ENCODE results near the gene PHYH.
"Not testable (repeated sequence)": the region's sequence is repeated elsewhere in the genome, so short reads cannot be mapped to it uniquely, and the experiment has no call there.

The PHYH gene

DNA sequence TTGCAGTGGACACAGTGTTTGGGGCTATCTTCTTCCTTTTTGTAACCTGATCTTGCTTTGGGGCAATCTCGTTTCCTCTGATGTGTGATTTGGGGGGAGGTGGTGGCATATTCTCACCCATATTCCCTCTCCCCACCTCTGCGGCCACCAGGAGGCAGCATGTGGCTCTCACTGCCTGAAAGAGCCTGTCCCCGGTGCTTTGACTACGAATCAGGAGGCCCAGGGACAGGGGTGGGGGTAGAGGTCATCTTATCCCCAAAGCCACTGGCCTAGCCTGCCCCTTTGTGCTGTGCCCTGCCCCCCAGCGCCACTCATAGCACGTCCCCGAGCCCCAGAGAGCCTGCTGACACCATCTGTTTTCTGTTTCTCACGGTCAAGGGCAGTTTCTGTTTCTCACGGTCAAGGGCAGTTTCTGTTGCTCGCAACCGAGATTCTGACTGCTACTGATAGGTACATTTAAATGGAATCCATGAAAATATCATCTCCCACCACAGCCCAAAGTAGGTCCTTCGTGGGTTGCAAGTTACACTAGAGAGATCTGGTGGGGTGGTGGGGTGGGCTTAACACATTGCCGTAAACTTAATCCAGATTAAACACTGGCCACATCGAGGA, 28.2 kb downstream of the PHYH start:
- DNase-seq (ENCODE audit: low spot score) = peak; percentile 17

DNA sequence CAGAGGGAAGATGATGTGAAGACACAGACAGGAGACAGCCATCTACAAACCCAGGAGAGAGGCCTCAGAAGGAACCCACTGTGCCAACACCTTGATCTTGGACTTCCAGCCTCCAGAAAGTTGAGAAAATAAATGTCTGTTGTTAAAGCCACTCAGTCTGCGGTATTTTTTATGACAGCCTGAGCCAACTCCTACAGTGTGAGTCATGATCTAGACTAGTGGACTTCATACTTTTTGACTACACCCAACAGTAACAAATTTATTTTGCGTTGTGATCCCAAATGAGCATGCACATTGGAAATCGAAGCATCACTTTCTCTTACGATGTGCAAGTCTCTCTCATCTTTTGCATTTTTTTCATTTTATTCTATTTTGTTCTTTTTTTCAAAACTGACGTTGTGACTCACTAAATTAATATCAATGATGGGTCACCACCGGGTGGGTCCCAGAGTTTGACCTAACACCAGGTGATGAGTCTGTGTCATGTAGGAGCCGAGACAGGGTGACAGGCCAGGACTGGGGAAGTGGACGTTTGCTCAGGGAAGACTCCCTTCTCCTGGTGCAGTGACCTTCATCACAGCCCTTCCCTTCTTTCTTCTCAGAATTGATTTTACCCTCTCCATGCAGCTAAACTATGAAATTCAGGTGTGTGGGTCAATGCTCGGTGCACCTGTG, 28.9 kb downstream of the PHYH start:
- DNase-seq (ENCODE audit: low spot score) = peak; percentile 71

DNA sequence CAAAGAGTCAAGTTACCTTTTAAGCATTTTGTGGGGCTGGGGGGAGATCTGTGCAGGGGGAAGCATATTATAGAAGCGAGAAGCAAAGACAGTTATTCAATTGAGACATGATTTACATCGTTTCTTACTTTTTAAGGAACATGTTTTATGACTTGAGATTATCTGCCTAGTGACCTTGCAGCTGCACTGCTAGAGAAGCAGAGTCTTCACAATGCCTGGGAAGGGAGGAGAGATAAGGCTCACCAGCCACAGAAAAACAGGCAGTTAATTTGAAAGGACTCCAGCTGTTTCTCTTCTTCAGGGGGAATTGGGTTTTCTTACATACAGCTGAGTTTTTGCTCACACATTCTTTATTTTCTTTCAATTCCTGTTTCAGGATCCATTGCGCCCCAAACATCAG, 31.0 kb downstream of the PHYH start:
- DNase-seq (ENCODE audit: low spot score) = no peak

DNA sequence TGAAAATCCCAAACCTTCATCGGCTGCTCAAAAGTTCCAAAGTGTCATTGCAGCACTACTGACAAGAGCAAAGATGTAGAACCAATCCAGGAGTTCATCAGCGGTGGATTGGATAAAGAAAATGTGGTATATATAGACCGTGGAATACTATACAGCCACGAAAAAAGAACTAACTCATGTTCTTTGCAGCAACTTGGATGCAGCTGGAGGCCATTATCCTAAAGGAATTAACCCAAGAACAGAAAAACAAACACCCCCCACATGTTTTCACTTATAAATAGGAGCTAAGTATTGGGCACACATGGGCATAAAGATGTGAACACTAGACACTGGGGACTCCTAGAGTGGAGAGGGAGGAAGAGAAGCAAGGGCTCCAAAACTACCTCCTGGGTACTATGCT, 31.6 kb downstream of the PHYH start:
- no peak for DNase-seq (ENCODE audit: low spot score)

DNA sequence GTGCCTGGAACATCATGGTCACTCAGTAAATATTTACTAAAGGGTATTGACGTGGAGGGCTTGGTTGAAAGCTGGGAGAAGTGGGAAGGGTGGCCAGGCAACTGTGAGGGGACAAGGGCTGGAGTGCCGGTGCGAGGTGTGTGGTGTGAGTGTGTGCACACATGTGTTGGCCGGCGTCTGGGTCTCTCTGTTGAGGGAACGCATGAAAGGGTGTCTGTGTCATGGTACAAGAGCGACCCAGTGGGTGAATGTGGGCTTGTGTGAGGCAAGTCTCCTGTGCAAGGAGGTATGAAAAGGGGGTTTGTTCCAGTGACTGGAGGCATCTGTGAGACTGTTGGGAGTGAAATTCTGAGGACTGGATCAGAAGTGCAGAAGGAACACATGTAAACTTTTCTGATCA, 36.3 kb downstream of the PHYH start:
- DNase-seq (ENCODE audit: low spot score) = no peak

DNA sequence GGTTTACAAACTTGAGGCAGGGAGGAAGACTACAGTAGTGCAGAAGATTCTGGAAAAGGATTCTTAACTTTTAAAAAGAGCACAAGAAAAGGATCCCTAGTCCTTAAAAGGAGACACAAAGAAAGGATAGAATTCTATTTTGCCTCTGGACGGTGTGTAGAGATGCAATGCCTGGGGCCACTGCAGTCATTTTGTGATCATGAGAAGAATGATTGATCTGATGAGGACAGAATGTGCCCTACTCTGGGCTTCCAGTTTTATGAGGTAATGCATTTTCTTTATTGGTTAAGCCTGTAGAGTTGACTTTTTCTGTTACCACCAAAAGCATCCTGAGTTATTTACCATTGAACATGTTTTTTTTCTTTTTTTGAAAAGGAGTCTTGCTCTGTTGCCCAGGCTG, 37.4 kb downstream of the PHYH start:
- DNase-seq (ENCODE audit: low spot score) = no peak

DNA sequence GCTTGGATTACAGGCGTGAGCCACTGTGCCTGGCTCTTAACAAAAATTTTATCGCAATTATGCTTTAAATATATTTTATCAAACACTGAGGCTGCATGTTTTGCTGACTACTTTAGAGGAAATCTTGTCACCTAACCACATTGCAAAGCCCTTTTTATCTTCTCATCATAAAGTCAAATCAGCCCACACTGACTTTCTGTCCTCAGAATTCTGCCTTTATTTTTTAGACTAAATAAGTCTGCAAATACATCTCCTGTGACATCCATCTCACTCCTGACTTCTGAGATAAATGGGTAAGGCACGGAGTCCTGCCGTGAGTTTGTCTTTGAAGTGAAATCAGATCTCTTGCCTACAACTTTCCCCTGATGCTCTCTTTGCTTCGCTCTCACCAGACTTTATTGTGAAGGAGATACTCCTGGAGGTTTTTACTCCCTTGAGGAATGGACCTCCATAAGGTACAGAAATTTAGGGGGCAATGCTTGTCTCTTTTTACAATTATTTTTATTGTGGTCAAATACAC, 42.2 kb downstream of the PHYH start:
- DNase-seq (ENCODE audit: low spot score) = no peak

DNA sequence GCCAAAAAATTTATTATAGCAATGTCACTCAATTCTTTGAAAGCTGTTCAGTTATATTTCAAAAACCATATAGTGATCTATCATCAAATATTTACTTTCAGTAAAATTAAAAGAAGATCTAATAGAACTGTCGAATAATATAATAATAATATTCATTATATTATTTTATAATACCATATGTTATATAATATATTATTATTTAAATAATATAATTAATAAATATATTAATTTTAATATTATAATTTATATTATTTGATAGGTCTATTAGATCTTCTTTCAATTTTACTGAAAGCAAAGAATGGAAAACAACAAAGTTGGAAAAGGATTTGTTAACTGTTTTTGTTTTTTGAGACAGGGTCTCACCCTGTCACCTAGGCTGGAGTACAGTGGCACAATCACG, 43.2 kb downstream of the PHYH start:
- DNase-seq (ENCODE audit: low spot score) = no peak

DNA sequence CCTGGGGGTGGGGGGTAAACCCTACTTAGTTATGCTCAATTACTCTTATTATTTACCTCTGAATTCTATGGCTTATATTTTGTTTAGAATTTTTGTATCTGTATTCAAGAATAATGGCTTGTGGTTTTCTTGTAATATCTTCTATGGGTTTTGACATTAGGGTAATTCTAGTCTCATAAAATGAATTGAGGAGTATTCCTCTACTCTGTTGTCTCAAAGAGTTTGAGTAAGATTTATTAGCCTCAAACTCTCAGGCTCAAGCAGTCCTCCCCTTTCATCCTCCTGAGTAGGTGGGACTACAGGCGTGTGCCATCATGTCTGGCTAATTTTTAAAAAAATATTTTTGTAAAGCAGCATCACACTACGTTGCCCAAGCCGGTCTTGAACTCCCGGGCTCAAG, 46.1 kb downstream of the PHYH start:
- DNase-seq (ENCODE audit: low spot score) = no peak

DNA sequence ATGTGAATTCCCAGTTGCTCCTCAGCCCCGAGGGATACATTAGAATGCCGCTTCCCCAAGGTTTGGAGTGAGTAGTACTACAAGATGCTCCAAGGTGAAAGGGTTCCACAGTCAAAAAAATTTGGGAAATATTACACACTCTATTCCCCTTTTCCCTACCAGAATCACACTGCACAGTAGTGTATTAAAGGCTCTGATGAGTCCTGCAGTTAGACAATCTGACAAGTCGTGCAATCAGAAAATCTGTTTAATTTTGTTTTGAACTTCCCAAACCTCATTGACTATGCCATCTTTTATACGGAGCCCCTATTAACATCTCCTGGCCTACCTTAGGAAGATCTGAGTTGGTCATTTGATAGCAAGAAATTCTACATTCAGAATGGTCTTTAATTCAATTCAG, 52.1 kb downstream of the PHYH start:
- DNase-seq (ENCODE audit: low spot score) = no peak

DNA sequence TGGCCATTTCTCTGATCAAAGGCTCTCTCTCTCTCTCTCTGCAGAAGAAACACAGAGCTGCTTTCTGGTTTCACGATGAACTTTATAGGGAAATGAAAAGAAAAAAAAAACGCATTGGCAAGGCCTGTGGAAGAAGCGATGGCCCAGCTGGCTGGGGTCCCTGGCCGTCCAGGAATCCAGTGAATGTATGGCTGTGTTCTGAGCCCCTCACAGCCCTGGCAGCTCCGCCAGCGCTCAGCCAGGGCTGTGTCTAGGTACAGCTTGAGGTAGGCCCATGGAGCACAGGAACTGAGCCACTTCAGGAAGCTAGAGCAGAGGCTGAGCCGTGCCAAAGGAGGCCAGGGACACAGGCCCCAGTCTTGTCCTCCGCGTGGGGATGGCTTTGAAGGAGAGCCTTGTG, 52.6 kb downstream of the PHYH start:
- DNase-seq (ENCODE audit: low spot score) = no peak

DNA sequence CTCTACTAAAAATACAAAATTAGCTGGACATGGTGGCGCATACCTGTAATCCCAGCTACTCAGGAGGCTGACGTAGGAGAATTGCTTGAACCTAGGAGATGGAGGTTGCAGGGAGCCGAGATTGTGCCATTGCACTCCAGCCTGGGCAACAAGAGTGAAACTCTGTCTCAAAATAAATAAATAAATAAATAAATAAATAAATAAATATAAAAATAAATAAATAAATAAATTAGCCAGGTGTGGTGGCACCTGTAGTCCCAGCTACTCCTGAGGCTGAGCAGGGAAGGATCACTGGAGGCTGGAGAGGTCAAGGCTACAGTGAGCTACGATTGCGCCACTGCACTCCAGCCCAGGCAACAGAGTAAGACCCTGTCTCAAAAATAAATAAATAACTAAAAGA, 57.6 kb downstream of the PHYH start:
- DNase-seq (ENCODE audit: low spot score) = not testable (repeated sequence)

DNA sequence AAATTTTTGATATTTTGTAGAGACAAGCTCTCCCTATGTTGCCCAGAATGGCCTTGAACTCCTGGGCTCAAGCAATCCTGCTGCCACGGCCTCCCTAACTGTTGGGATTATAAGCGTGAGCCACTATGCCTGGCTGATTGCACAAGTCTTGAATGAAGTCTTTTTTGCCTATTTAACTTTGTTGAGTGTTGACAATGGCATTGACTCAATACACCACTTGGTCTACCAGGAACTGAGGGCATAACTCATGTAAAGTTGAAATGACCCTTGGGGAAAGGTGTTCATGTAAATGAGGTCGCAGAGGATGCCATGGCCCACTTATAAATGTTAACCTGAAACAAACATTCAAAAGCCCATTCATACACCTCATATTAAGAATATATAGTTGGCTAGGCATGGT, 58.3 kb downstream of the PHYH start:
- DNase-seq (ENCODE audit: low spot score) = no peak

DNA sequence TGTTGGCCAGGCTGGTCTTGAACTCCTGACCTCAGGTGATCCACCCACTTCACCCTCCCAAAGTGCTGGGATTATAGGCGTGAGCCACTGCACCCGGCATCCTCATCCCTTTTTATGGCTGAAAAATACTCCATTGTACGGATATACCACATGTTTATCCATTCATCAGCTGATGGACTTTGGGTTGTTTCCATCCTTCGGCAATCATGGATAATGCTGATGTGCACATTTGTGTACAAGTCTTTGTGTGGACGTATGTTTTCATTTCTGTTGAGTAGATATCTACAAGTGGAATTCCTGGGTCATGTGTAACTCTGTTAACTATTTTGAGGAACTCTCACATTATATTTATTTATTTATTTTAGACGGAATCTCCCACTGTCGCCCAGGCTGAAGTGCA, 59.9 kb downstream of the PHYH start:
- no peak for DNase-seq (ENCODE audit: low spot score)

DNA sequence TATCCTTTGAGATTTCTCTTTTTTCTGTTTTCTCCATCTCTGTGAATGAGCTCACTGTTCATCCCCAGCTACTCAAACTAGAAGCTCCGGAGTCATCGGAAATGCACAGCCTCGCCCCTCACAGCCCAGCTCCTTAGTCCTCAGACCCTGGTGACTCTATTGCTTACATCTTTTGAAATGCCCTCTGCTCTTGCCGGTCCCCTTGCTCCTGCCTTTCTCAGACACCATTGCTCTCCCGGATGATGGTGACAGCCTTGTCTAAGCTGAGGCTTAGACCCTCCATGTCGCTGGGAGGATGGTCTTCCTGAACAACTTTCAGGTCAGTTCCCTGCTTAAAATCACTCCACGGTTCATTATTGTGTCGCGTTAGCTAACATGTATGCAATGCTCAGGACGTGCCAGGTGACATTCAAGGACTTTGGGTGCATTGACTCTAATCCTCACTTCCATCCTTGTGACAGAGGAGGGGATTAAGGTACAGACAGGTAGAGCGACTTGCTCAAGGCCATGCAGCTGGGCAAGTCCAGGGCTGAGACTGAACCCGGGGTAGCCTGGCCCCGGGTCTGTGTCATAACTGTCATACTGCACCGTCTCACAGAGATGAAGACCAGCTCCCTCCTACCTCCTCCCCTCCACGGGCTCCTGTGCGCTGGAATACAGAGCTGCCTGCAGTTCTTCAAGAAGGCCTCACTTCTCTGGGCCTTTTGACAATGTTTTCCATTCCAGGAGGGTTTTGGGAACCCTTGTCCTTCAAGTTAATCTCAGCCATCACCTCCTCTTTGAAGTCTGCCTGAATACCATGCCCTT, 61.4 kb downstream of the PHYH start:
- no peak for DNase-seq (ENCODE audit: low spot score)

DNA sequence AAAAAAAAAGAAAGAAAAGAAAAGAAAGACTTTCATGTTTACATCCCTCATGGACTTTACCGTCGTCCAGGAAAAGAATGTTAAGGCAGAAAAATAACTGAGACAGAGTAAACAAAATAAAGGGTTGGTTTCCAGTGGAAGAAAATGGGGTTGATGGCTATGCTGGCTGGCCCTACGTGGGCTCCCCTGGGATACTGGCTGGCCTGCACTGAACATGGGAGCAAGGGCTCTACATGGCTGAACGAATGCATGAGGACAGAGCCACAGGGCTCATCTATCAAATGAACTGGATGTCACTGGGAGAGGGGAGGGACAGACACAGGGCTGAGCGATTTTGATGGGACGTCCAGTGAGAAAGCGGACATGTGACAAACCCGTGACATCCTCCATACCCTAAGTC, 63.2 kb downstream of the PHYH start:
- DNase-seq (ENCODE audit: low spot score) = no peak

DNA sequence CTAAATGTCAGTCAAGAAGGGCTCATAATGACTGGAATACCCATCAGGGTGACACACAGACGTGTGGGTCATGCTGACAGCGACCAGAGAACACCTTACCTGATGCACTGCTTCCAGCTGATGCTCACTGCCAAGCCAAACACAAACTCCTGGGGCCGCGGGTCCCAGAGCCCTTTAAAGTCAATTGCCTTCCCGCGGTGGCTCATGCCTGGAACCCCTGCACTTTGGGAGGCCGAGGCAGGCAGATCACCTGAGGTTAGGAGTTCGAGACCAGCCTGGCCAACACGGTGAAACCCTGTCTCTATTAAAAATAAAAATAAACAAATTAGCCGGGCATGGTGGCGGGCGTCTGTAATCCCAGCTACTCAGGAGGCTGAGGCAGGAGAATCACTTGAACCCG, 65.1 kb downstream of the PHYH start:
- not testable (repeated sequence) for DNase-seq (ENCODE audit: low spot score)

DNA sequence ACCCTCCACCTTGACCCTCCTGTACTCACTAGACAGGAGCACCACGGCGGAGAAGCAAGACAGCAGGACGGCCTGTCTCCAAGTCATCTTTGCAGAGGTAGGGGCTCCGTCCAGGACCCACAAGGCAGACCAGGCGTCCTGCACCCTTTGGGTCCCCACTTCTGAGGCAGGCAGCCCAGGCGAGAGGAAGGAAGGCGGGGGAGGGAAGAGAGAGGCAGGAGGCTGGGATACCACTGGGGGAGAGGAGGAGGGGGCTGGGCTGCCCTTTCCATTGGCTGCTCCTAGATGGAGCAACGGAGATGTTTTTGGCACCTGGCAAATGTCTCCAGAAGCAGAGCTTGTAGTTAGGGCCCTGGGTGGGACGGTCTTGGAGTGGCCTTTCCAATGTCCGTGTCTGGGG, 65.7 kb downstream of the PHYH start, which contains the start of gene UCMA:
UCMA (minus strand) TSS at position 203 of the 400 bp plus-strand sequence; CDS start at position 87, 116 bp downstream.
- DNase-seq (ENCODE audit: low spot score) = no peak

DNA sequence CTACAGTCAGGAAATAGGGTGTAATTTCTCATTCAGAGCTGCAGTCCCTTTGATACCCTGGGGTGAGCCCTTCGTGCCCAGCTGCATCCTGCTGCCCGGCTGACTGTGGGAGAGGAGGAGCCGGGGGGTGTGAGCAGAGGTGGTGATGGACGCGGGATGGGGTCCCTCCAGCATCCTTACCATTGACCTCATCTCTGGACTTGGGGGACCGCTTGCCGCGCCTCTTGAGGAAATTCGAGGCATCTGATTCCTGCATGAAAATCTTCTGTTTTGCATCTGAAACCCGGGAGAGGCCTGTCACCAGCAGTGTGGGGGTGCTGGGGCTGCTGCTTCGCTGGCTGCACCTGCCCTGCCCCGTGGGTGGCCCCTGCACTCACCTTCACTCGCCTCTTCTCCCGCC, 66.5 kb downstream of the PHYH start:
- DNase-seq (ENCODE audit: low spot score) = no peak

DNA sequence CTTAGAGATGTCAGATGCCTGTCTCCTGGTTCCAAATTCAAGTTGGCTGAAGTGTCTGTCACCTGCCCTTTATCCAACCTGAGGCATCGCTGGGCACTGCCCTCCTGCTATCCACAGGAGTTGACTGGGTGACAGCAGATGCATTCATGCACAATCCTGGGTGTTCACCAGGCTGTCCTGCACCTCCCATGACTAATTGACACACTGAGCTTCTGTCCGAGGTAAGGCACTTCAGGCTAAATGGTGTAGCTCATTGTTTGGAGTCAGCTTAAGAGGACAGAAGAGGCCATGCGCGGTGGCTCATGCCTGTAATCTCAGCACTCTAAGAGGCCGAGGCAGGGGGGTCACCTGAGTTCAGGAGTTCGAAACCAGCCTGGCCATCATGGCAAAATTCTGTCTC, 68.1 kb downstream of the PHYH start:
- DNase-seq (ENCODE audit: low spot score) = no peak

DNA sequence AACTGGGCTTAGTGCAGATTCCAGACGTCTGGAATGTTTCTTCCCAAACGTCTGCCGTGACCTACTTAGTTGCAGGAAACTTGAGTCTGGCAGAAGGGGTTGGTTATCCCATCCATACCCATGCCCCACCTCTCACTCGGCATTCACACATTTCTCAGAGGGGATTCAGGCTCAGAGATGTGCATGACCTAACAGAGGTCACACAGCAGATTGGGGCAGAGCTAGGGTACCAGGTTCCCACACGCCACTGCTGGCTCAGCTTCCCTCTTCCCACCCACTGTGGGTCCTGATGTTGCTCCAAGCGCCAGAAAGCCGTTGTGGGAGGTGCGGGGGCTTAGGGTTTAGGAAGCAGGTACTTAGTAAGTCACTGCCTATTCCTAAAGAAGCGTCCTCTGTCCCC, 68.7 kb downstream of the PHYH start:
- no peak for DNase-seq (ENCODE audit: low spot score)

Data from GM03348 (cell line).